GM12892 (cell line): ENCODE results near the gene CAMSAP3.
"Not testable (repeated sequence)": the region's sequence is repeated elsewhere in the genome, so short reads cannot be mapped to it uniquely, and the experiment has no call there.

Source experiments
- DNase-seq: peaks from one replicate; pipeline ENCODE4 v3.0.0; 2011; ENCODE audit not compliant: insufficient read length
- FAIRE-seq: peaks from 2 replicates; lab custom pipeline; 2011; peaks lifted over from hg19 to GRCh38; lab: Jason Lieb, UNC
- POLR2A ChIP-seq: IDR thresholded peaks from 2 replicates; pipeline ENCODE4 v1.6.1; 2011; ENCODE audit warnings: low read depth, low read length, control low read depth
- POLR2AphosphoS5 ChIP-seq: IDR thresholded peaks from 2 replicates; pipeline ENCODE4 v1.6.1; 2011; ENCODE audit warnings: low read depth, low read length, control low read depth
- TAF1 ChIP-seq: IDR thresholded peaks from 2 replicates; pipeline ENCODE4 v1.6.1; 2011; ENCODE audit warnings: low read depth, mild to moderate bottlenecking, control low read depth, low read length, borderline replicate concordance

The CAMSAP3 gene

GRCh38 chr19:7554990-7555864 is 40.4 kb upstream of the CAMSAP3 start:
- DNase-seq (no peak), FAIRE-seq (no peak)
- TF ChIP-seq POLR2AphosphoS5 (no peak), TAF1 (no peak), POLR2A (no peak)

DNA sequence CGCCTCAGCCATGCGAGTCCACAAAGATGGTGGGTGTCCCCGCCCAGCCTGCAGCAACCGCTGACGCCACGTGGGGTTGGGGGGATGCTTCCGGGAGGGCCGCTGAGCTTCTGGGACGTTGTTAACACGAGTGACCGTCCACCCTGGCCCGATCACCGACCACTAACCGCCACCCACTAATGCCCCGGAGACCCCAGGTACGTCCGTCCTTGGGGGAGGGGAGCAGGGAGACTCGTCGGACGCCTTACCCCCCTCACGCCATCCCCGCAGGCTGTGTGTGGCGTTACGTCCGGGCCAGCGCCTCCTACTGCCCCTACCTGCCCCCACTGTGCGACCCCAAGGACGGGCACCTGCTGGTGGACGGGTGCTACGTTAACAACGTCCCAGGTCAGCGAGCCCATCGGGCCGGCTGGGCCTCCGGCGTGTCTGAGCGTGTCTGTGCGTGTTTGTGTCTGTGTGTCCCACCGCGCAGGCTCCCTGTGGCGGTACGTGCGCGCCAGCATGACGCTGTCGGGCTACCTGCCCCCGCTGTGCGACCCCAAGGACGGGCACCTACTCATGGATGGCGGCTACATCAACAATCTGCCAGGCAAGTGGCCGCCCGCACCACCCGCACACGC is 38.9 kb upstream of the CAMSAP3 start:
- DNase-seq, result no peak
- FAIRE-seq, result no peak
- TF ChIP-seq TAF1, result no peak
- no peak for TF ChIP-seq POLR2AphosphoS5
- TF ChIP-seq POLR2A, result no peak

DNA sequence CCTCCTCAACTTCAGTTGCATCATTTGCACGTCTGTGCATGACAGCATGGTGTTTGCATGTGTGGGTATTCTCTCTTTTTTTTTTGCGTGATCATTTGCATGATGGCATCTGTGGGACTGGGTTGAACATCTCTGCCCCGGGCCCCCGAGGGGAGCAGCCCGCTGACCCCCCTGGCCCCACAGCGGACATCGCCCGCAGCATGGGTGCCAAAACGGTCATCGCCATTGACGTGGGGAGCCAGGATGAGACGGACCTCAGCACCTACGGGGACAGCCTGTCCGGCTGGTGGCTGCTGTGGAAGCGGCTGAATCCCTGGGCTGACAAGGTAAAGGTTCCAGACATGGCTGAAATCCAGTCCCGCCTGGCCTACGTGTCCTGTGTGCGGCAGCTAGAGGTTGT is 37.0 kb upstream of the CAMSAP3 start:
- FAIRE-seq (no peak), DNase-seq (no peak)
- TF ChIP-seq TAF1, result no peak
- TF ChIP-seq POLR2A, result no peak
- TF ChIP-seq POLR2AphosphoS5, result no peak

- TF ChIP-seq TAF1, result no peak
- no peak for TF ChIP-seq POLR2A
- no peak for TF ChIP-seq POLR2AphosphoS5
- DNase-seq, result no peak
- no peak for FAIRE-seq
These were observed 36.6 kb upstream of the CAMSAP3 start for GRCh38 chr19:7559102-7559501.

GRCh38 chr19:7560255-7560654 is 35.4 kb upstream of the CAMSAP3 start:
- DNase-seq, result no peak
- no peak for FAIRE-seq
- TF ChIP-seq POLR2AphosphoS5 (no peak), POLR2A (no peak), TAF1 (no peak)

DNA sequence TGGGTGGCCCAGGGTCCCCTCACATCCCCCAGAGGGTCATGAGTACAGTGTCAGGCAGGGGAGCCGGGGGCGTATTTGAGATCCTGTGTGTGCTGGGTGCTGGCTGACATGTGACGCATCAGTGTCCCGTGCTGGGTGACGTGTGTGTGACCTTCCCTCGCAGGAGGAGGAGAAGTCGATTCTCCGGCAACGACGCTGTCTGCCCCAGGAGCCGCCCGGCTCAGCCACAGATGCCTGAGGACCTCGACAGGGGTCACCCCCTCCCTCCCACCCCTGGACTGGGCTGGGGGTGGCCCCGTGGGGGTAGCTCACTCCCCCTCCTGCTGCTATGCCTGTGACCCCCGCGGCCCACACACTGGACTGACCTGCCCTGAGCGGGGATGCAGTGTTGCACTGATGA is 34.3 kb upstream of the CAMSAP3 start:
- DNase-seq, result no peak
- no peak for FAIRE-seq
- TF ChIP-seq POLR2AphosphoS5 (no peak), TAF1 (no peak), POLR2A (no peak)

- DNase-seq, result no peak
- no peak for FAIRE-seq
- TF ChIP-seq TAF1, result no peak
- no peak for TF ChIP-seq POLR2AphosphoS5
- TF ChIP-seq POLR2A, result no peak
These were observed 32.8 kb upstream of the CAMSAP3 start for GRCh38 chr19:7562646-7563393.

DNA sequence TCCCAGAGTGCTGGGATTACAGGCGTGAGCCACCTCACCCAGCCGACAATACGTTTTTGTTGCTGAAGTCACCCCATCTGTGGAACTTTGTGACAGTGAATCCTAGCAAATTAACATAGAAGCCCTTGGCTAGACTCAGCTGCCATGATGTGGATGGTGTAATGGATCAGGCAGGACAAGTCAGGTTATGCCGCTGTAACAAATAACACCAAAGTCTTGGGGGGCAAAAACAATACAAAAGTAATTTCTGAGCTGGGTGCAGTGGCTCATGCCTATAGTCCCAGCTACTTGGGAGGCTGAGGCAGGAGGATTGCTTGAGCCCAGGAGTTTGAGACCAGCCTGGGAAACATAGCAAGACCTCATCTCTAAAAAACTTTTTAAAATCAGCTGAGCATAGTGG is 30.8 kb upstream of the CAMSAP3 start:
- no peak for TF ChIP-seq TAF1
- no peak for TF ChIP-seq POLR2A
- TF ChIP-seq POLR2AphosphoS5, result no peak
- DNase-seq, result no peak
- no peak for FAIRE-seq

DNA sequence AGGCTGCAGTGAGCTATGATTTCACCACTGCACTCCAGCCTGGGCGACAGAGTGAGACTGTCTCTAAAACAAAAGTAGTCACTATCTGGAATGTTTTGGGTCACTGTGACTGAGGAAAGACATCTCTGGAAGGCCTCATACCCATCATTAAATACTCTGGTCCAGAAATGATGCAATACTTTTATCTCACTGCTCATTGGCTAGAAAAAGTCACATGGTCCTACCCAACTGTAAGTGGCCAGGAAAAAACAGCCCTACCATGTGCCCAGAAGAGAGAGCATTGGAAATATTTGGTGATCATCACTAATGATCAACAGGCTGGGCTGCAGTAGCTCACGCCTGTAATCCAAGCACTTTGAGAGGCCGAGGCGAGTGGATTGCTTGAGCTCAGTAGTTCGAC is 30.3 kb upstream of the CAMSAP3 start:
- no peak for DNase-seq
- TF ChIP-seq TAF1 (no peak), POLR2AphosphoS5 (no peak), POLR2A (no peak)
- FAIRE-seq, result no peak

- TF ChIP-seq TAF1 (no peak), POLR2A (no peak), POLR2AphosphoS5 (no peak)
- DNase-seq, result no peak
- FAIRE-seq, result no peak
These were observed 24.9 kb upstream of the CAMSAP3 start for GRCh38 chr19:7570761-7571160.

DNA sequence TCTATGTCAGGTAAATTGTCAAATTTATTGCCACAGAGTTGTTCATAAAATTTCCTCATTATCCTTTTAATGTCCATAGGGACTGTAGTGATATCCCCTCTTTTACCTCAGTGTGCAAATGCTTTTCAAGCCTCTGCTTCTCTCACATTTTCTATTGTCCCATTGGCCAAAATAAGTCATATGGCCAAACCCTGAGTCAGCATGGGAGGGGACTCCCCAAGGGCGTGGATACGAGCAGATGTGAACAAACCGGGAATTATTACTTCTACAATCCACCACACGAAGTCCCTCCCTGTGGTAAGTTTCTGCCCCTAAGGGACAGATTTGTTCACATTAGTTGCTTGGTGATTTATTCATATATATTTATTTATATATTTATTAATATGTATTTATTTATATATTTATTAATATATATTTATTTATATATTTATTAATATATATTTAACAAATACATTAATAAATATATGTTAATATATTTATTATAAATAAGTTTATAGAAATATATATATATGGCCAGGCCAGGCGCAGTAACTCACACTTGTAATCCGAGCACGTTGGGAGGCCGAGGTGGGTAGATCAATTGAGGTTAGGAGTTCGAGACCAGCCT is 20.1 kb upstream of the CAMSAP3 start:
- FAIRE-seq (no peak), DNase-seq (no peak)
- no peak for TF ChIP-seq POLR2AphosphoS5
- no peak for TF ChIP-seq TAF1
- no peak for TF ChIP-seq POLR2A

- FAIRE-seq, result not testable (repeated sequence)
These were observed 18.2 kb upstream of the CAMSAP3 start for GRCh38 chr19:7577422-7577821.

More at GRCh38 chr19:7577422-7577821, 18.2 kb upstream of the CAMSAP3 start:
- DNase-seq, result not testable (repeated sequence)
